IgD-negative memory B cell (primary cell): Measurements from ENCODE around the gene ARHGEF10L. TPM values are rescaled to one million over a fixed set of nuclear protein-coding genes. Genes with fewer than 3 reads are reported as not detected.
A peak's percentile ranks its signal among the peaks of the same experiment; 100 is the strongest.

Source experiments
- H3K27ac Mint-ChIP-seq, 3 donors: one replicate each; pipeline ENCODE4 v1.8.0; 2020 to 2022; ENCODE audit warnings: mild to moderate bottlenecking in 3 of 3, mixed read lengths in 3 of 3, moderate library complexity in 1 of 3
- H3K27me3 Mint-ChIP-seq: one replicate; pipeline ENCODE4 v1.8.0; 2021; ENCODE audit warnings: mixed read lengths
- H3K36me3 Mint-ChIP-seq: one replicate; pipeline ENCODE4 v1.8.0; 2020; ENCODE audit warnings: mild to moderate bottlenecking, mixed read lengths
- H3K4me1 Mint-ChIP-seq, 3 donors: one replicate each; pipeline ENCODE4 v1.8.0; 2020 to 2022; ENCODE audit warnings: mixed read lengths in 3 of 3, mild to moderate bottlenecking in 1 of 3
- H3K4me3 Mint-ChIP-seq, 4 donors: one replicate each; pipeline ENCODE4 v1.8.0; 2020 to 2022; ENCODE audit warnings: mild to moderate bottlenecking in 4 of 4, mixed read lengths in 4 of 4, moderate library complexity in 3 of 4
- H3K9me3 Mint-ChIP-seq, 3 donors: one replicate each; pipeline ENCODE4 v1.8.0; 2020 to 2021; ENCODE audit warnings: mixed read lengths in 3 of 3, mild to moderate bottlenecking in 1 of 3
- polyA plus RNA-seq: library from polyadenylated mRNA; unstranded; fragments of 300-500 nt; fragmentation: Illumina TruSeq; gene quantifications from one replicate; pipeline ENCODE4 v1.2.3, GENCODE V29; 2021

The ARHGEF10L gene
- polyA plus RNA-seq, 1 donor from 2014 or later = not detected

DNA sequence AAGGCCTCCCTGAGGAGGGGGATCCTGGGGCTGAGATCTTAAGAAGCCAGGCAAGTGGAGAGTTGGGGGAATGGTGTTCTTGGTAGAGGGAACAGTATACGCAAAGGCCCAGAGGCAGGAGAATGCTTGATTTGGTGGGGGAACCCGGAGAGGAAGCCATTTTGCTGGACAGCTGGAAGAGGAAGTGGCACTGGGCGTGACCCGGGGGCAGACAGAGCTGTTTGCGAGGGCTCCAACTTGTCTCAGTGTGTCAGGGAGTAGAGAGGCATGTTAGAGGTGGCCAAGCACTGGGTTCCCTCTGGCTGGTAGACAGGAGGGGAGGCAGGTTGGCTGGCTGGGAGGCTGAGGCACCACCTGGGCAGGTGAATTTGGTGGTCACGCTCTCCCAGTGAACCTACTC lies 119.3 kb downstream of the ARHGEF10L start:
- Mint-ChIP-seq H3K4me3 (peak overlapping the region in 1 of 4 donors; percentile 60), H3K36me3 (no peaks in the 10 kb centered on the region), H3K4me1 (peaks cover 0 to 6% (median 0%) of the 10 kb centered on the region in 3 donors), H3K9me3 (no peaks in the 10 kb centered on the region), H3K27ac (peak overlapping the region in 1 of 3 donors; percentile 93), H3K27me3 (peaks cover 6% of the 10 kb centered on the region)

DNA sequence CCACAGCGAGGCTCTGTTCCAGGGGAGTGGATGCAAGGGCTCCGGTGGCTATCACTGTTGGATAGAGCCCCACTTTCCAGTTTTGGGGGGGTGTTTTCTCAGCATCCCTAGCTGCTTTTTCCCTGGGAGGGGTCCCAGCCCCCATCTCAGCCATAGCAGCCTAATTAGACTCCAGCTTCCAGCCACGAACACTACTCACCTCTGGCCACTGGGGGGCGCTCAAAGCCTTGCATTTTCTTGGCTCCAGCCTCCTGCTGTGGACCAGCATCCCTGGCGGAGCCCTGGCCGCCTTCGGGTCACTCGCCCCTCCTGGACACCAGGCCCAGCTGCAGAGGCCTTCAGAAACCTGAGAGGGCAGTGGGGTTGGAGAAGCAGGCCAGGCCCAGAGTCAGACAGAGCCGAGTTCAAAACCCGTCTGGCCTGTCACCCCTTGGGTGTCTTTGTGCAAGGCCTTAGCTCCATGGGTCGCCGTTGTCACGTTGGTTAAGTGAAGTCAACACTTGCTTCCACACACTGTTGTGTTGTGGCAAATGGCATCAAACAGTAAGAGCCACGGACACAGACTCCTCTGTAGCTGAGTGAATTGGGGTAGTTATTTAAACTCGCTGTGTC lies 122.2 kb downstream of the ARHGEF10L start:
- no peak overlapping the region for H3K27ac Mint-ChIP-seq
- no peaks in the 10 kb centered on the region for H3K9me3 Mint-ChIP-seq
- no peak overlapping the region for H3K4me3 Mint-ChIP-seq
- no peaks in the 10 kb centered on the region for H3K36me3 Mint-ChIP-seq
- peaks cover 6% of the 10 kb centered on the region for H3K27me3 Mint-ChIP-seq
- H3K4me1 Mint-ChIP-seq = peaks cover 0 to 4% (median 0%) of the 10 kb centered on the region in 3 donors

DNA sequence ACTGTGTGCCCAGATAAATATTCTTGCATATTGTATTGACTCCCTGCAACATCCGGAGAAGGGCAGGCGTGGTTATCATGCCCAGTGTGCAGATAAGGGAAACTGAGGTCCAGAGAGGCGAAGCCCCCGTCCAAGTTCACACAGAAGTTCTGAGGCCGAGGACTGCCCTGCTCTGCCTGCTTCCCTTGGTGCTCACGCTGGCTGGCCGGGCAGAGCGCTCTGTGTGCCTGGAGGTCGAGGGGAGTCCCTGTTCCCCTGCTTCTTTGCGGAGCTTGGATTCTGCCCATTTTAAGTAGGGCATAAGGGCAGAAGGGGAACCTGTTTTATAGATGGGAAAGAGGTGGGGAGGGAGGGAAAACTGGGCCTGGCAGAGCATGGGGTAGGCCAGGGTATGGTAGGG lies 122.8 kb downstream of the ARHGEF10L start:
- Mint-ChIP-seq H3K36me3 (no peaks in the 10 kb centered on the region), H3K4me3 (no peak overlapping the region), H3K27ac (no peak overlapping the region), H3K27me3 (peaks cover 6% of the 10 kb centered on the region), H3K9me3 (no peaks in the 10 kb centered on the region), H3K4me1 (peaks cover 0 to 4% (median 0%) of the 10 kb centered on the region in 3 donors)

DNA sequence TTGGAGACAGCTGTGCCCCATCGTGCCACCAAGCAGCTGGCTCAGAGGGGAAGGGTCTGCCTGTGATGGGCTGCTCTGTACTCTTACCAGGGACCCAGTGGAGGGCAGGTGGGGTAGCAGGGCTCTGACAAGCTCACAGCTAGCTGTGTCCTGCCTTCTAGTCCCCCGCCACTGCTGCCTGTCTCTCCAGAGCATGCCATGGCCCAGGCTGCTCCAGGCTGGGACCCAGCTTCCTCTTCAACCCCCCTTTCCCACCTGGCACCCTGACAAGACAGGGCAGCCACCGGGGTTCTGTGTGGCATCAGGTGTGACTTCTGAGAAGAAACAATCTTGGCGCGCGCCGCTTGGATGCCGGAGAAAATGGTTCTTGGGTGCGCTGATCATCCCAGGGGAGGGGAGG lies 123.3 kb downstream of the ARHGEF10L start:
- Mint-ChIP-seq H3K27ac (no peak overlapping the region), H3K4me3 (no peak overlapping the region), H3K9me3 (no peaks in the 10 kb centered on the region), H3K36me3 (no peaks in the 10 kb centered on the region), H3K4me1 (peaks cover 0 to 4% (median 0%) of the 10 kb centered on the region in 3 donors), H3K27me3 (peaks cover 6% of the 10 kb centered on the region)

DNA sequence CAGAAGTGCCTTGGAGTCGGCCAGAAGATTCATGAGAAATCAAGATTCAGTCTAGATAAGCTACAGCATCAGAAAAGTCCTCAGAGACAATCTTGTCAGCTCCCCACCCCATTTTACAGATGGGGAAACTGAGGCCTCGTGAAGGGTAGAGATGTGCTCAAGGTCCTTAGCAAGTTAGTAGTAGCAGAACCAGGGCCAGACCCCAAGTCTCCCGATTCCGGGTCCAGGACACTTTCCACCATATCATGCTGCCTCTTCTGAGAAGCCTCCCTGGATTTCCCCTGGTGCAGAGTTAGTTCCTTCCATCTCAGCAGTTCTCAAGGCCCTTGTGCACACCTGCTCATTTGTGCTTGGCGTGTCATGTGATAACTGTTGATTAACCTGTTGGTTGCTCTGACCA lies 124.1 kb downstream of the ARHGEF10L start:
- Mint-ChIP-seq H3K9me3 (no peaks in the 10 kb centered on the region), H3K27me3 (peaks cover 6% of the 10 kb centered on the region), H3K36me3 (no peaks in the 10 kb centered on the region), H3K4me3 (no peak overlapping the region), H3K4me1 (peaks cover 0 to 3% (median 0%) of the 10 kb centered on the region in 3 donors), H3K27ac (no peak overlapping the region)

DNA sequence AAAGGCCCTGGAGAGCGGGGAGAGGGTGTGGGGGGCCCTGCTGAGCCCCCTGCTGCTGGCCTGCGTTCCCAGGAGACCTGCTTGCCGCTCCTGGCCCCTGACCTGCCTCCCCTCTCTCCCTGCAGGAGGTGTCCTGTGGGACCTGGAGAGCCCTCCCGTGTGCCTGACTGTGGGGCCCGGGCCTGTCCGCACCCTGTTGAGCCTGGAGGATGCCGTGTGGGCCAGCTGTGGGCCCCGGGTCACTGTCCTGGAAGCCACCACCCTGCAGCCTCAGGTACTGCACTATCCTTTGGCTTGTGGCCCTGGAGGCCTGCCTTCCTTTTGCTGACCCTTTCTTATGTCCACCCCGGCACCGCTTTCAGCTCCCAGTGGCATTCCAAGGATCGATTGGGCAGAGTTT lies 124.8 kb downstream of the ARHGEF10L start:
- H3K4me1 Mint-ChIP-seq = no peaks in the 10 kb centered on the region
- no peak overlapping the region for H3K27ac Mint-ChIP-seq
- H3K27me3 Mint-ChIP-seq = peaks cover 2% of the 10 kb centered on the region
- H3K4me3 Mint-ChIP-seq = no peak overlapping the region
- no peaks in the 10 kb centered on the region for H3K9me3 Mint-ChIP-seq
- no peaks in the 10 kb centered on the region for H3K36me3 Mint-ChIP-seq

DNA sequence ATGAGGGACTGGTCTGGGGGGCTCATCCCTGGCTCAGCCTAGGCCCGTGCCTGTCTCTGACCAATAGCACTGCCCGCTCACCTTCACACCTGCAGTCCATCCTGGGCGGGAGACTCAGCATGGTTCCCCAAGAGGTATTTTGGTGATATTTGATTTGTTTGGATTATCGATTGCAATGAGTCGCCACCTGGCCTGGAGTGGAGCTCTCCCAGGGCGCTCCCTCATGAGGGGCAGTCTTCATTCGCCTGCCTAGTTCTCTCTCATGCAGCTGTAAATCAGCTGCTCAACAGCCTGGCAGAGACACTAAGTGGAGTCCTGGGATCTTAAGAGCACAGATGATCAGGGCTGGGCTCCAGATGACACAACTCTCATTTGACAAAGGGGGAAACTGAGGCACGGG lies 125.6 kb downstream of the ARHGEF10L start:
- H3K27me3 Mint-ChIP-seq = peaks cover 2% of the 10 kb centered on the region
- H3K36me3 Mint-ChIP-seq = no peaks in the 10 kb centered on the region
- no peaks in the 10 kb centered on the region for H3K4me1 Mint-ChIP-seq
- no peak overlapping the region for H3K27ac Mint-ChIP-seq
- H3K9me3 Mint-ChIP-seq = no peaks in the 10 kb centered on the region
- H3K4me3 Mint-ChIP-seq = no peak overlapping the region

DNA sequence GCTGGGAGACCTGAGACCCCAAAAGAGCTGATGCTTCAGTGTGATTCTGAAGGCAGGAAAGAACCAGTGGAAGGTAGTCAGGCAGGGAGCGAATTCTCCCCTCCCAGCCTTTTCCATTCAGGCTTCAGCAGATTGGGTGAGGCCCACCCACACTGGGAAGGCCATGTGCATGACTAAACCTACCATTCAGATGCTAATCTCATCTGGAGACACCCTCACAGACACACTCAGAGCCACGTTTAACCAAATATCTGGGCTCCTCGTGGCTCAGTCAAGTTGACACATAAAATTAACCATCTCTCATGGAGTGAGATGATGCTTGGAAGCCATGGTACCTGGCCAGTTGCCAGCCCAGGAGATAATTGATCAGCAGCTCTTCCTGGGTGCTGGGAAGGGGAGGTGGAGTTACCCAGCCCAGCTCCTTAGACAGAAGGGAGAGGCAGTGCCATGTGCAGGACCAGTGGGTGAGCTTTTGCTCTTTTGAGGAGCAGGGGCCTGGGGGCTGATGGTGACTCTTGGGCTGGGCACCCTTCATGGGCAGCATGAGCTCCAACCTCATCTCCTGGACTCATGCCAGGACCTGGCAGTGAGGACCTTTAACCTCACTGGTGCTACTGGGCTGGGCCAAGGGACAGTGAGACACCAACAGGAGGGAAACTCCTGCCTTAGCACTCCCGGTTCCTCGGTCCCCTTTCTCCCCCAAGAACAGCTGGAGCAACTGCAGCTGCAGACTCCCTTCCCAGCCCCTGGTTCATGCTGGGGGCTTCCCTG lies 126.6 kb downstream of the ARHGEF10L start:
- no peaks in the 10 kb centered on the region for H3K9me3 Mint-ChIP-seq
- peaks cover 2% of the 10 kb centered on the region for H3K27me3 Mint-ChIP-seq
- H3K4me1 Mint-ChIP-seq = no peaks in the 10 kb centered on the region
- no peaks in the 10 kb centered on the region for H3K36me3 Mint-ChIP-seq
- no peak overlapping the region for H3K4me3 Mint-ChIP-seq
- no peak overlapping the region for H3K27ac Mint-ChIP-seq

DNA sequence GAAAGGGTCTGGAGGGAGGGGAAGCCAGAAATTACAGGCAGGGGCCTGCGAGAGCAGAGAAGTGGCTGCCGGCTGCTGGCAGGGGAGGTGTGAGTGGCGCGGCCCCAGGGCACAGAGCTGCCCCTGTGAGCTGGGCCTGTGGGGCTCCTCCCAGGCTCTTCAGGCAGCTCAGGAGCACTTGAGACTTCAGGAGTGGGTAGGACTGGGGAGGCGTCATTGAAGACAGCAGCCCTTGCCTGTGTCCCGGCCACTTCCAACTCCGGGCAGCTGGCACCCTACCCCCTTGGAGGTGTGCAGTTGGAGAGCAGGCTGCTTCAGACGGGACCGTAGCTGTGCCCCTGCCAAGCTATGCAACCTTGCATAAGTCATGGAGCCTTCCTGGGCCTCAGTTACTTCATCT lies 128.1 kb downstream of the ARHGEF10L start:
- Mint-ChIP-seq H3K4me1 (peaks cover 4 to 7% (median 5%) of the 10 kb centered on the region in 3 donors), H3K4me3 (no peak overlapping the region), H3K27me3 (no peaks in the 10 kb centered on the region), H3K27ac (no peak overlapping the region), H3K9me3 (no peaks in the 10 kb centered on the region), H3K36me3 (no peaks in the 10 kb centered on the region)

DNA sequence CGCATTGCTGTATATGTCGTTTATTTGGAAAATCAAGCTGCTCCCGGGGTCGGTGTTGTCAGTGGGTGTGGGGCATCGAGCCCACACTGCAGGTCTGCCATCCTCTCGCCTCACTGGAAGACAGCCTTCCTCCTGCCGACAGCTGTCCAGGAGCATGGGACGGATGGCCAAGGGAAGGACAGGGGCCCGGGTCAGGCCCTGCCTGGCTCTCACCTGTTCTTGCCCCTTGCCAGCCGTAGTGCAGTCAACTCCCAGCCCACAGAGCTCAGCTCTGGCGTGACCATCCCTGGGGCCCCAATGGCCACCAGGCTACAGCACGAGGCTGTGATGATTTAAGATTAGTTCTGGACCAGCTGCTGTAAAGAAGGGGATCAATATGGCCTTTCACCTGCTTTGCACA lies 128.7 kb downstream of the ARHGEF10L start:
- Mint-ChIP-seq H3K27me3 (no peaks in the 10 kb centered on the region), H3K36me3 (no peaks in the 10 kb centered on the region), H3K9me3 (no peaks in the 10 kb centered on the region), H3K27ac (no peak overlapping the region), H3K4me3 (no peak overlapping the region), H3K4me1 (peaks cover 4 to 7% (median 5%) of the 10 kb centered on the region in 3 donors)

DNA sequence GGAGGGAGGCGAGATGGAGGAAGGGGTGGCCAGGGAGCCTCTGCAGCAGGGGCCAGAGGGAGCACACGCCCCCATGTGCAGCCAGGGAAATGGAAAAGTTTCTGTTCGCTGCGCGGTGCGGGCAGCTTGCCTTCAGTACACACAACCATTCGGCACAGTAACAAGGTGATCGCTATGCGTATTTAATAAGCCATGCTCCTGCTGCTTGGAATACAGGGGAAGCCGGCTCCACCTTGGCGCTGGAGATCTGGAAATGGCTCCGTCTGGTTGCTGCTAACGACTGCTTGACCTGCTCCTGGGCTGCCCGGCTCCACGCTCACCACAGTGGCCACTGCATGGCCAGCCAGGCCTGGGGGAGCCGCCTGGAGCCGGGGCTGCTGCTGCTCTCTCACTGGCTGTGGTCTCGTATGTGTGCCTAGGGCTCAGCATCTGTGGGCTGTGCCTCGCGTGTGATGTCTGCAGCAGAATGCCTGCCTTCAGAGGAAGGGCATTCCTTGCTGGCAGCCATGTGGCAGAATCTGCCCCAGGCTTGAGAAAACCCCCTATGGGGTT lies 129.2 kb downstream of the ARHGEF10L start:
- Mint-ChIP-seq H3K4me3 (no peak overlapping the region), H3K27me3 (no peaks in the 10 kb centered on the region), H3K9me3 (no peaks in the 10 kb centered on the region), H3K4me1 (peaks cover 4 to 7% (median 5%) of the 10 kb centered on the region in 3 donors), H3K27ac (no peak overlapping the region), H3K36me3 (no peaks in the 10 kb centered on the region)

DNA sequence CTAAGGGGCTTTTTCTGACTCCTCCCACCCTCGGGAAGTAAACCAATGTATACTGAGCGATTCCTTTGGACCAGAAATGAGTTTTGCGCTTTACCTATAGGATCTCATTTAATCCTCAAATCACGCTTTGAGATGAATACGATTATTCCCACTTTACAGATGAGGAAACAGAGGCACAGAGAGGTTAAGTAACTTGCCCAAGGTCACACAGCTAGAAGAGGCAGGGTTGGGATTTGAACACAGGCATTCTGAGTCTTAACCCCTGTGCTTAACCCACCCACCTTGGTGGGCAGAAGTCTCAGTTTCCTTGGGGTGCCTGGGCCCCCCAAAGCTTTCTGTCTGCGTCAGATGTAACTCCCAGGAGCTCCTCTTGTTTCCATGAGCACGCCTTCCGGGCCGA lies 129.8 kb downstream of the ARHGEF10L start:
- H3K27ac Mint-ChIP-seq = no peak overlapping the region
- no peaks in the 10 kb centered on the region for H3K9me3 Mint-ChIP-seq
- H3K27me3 Mint-ChIP-seq = no peaks in the 10 kb centered on the region
- no peaks in the 10 kb centered on the region for H3K36me3 Mint-ChIP-seq
- H3K4me3 Mint-ChIP-seq = no peak overlapping the region
- H3K4me1 Mint-ChIP-seq = peaks cover 4 to 7% (median 5%) of the 10 kb centered on the region in 3 donors

DNA sequence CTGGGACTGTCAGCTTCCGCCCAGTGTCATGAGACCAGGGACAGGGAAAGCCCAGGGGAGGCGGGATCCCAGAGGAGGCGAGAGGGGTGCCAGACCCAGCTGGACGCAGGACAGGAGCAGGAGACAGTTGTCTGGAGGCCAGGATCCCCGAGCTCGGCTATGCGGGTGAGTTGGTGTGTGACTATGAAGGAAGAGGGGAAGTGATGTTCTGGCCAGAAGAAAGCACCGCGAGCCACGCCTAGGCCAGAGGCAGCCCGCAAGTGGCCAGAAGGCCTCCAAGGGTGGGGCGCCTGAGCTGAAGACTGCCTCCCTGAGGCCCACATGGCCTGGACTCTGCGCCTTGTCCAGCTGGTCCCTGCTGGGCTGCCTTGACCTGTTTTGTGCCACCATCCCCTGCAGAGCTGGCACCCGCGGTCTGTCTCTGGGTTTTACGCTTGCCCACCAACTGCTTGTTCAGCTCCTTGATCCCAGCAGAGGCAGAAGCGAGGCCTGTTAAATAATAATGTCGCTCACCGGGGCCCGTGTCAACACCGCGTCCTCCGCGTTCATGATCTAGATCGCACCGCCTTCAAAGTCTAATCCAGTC lies 130.5 kb downstream of the ARHGEF10L start:
- H3K4me3 Mint-ChIP-seq = no peak overlapping the region
- H3K4me1 Mint-ChIP-seq = peaks cover 4 to 7% (median 5%) of the 10 kb centered on the region in 3 donors
- H3K27ac Mint-ChIP-seq = peak overlapping the region in 1 of 3 donors; percentile 75

DNA sequence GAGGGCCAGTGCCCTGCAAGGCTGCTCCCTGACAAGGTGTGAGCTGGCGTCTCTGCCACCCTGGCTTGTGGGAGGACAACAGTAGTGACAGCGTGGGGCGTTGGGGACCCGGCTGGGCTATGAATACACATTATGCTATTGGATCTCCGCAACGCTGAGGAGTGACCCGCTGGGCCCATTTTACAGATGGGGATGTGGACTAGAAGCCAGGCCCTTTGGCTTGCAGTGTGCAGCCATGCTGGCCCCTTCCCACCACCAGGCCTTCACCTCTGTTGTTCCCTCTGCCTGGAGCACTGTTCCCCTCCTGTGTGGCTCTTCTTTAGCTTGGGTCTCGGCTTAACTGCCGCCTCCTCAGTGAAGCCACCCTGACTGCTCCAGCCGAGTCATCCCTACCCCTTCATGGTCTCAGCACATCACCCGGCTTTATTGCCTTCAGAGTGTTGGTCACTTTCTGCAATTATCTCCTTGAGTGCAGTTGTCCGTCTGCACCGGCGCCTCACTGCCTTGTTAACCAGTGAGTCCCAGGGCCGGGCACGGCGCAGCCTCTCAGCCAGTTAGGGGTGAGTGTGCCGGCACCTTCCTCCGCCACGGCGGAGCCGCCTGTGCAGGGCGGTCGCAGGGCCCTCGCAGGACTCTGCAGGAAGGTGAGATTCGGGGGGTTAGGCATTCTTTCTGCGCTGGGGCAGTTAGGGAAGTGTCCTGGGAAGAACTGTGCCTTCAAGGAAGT lies 131.3 kb downstream of the ARHGEF10L start:
- no peaks in the 10 kb centered on the region for H3K27me3 Mint-ChIP-seq
- peaks cover 4 to 7% (median 5%) of the 10 kb centered on the region in 3 donors for H3K4me1 Mint-ChIP-seq
- H3K36me3 Mint-ChIP-seq = no peaks in the 10 kb centered on the region
- no peak overlapping the region for H3K4me3 Mint-ChIP-seq
- H3K9me3 Mint-ChIP-seq = no peaks in the 10 kb centered on the region
- H3K27ac Mint-ChIP-seq = peak overlapping the region in 1 of 3 donors; percentile 75

More for the DNA sequence above, 130.5 kb downstream of the ARHGEF10L start:
- Mint-ChIP-seq H3K36me3 (no peaks in the 10 kb centered on the region), H3K9me3 (no peaks in the 10 kb centered on the region), H3K27me3 (no peaks in the 10 kb centered on the region)

DNA sequence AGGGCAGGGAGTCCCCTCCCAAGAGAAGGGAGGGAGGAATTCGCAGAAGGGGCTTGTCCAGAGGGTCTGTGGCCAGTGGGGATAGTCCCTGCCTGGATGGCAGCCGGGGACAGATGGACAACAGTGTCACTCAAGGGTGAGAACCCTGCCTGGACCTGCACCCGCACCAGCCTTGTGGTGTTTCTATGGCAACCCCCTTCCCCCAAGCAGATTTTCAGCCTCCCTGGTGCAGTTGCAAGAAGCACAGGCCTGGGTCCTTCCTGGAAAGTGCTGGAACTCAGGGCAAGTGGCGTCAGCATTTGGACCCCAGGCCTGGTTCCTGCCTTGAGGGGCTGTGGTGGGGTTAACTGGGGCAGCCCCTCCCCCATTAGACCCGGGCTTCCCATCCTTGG lies 131.8 kb downstream of the ARHGEF10L start:
- no peak overlapping the region for H3K27ac Mint-ChIP-seq
- H3K4me3 Mint-ChIP-seq = no peak overlapping the region
- no peaks in the 10 kb centered on the region for H3K36me3 Mint-ChIP-seq
- peaks cover 4 to 7% (median 5%) of the 10 kb centered on the region in 3 donors for H3K4me1 Mint-ChIP-seq
- H3K9me3 Mint-ChIP-seq = no peaks in the 10 kb centered on the region
- no peaks in the 10 kb centered on the region for H3K27me3 Mint-ChIP-seq
